HG02943 (cell line): ENCODE data around the gene CFAP126.
"Not testable (repeated sequence)": the region's sequence is repeated elsewhere in the genome, so short reads cannot be mapped to it uniquely, and the experiment has no call there.

Experiments used
- ATAC-seq: cut with Tn5 transposase; IDR thresholded peaks from one replicate; pipeline ENCODE4 v1.9.1; 2021; ENCODE audit warnings: mild to moderate bottlenecking, low read depth, moderate library complexity; ENCODE audit not compliant: unreplicated experiment

CFAP126 gene

GRCh38 chr1:161382214-161383019 is 14.7 kb upstream of the CFAP126 start:
- no peak for ATAC-seq

GRCh38 chr1:161381707-161382106 is 14.0 kb upstream of the CFAP126 start:
- ATAC-seq = no peak

- ATAC-seq = no peak
Measured at GRCh38 chr1:161379071-161379470, 11.4 kb upstream of the CFAP126 start.

- no peak for ATAC-seq
Measured at GRCh38 chr1:161378014-161378413, 10.3 kb upstream of the CFAP126 start.

- ATAC-seq = no peak
Measured at GRCh38 chr1:161374373-161374772, 6.7 kb upstream of the CFAP126 start.

- no peak for ATAC-seq
Measured at GRCh38 chr1:161373442-161373841, 5.8 kb upstream of the CFAP126 start.

GRCh38 chr1:161365207-161365606 is 2.5 kb downstream of the CFAP126 start:
- no peak for ATAC-seq

- no peak for ATAC-seq
Measured at GRCh38 chr1:161364332-161364731, 3.3 kb downstream of the CFAP126 start.

- ATAC-seq = no peak
Measured at GRCh38 chr1:161359291-161359690, 8.4 kb downstream of the CFAP126 start.

- no peak for ATAC-seq
Measured at GRCh38 chr1:161357073-161357472, 10.6 kb downstream of the CFAP126 start.

- ATAC-seq = no peak
Measured at GRCh38 chr1:161351482-161351881, 16.2 kb downstream of the CFAP126 start.

GRCh38 chr1:161350671-161351070 is 17.0 kb downstream of the CFAP126 start:
- no peak for ATAC-seq

GRCh38 chr1:161342821-161343220 is 24.9 kb downstream of the CFAP126 start:
- ATAC-seq = no peak

- ATAC-seq = no peak
Measured at GRCh38 chr1:161342177-161342576, 25.5 kb downstream of the CFAP126 start.

- ATAC-seq = no peak
Measured at GRCh38 chr1:161335796-161336195, 31.9 kb downstream of the CFAP126 start.

- ATAC-seq = no peak
Measured at GRCh38 chr1:161333166-161333565, 34.5 kb downstream of the CFAP126 start.

GRCh38 chr1:161330346-161330745 is 37.3 kb downstream of the CFAP126 start:
- ATAC-seq = no peak

- ATAC-seq = no peak
Measured at GRCh38 chr1:161324020-161324419, 43.7 kb downstream of the CFAP126 start.

GRCh38 chr1:161315841-161316674 is 51.6 kb downstream of the CFAP126 start:
- ATAC-seq = not testable (repeated sequence)
